Measurements from ENCODE around the gene PKP3.

PKP3 gene

DNA sequence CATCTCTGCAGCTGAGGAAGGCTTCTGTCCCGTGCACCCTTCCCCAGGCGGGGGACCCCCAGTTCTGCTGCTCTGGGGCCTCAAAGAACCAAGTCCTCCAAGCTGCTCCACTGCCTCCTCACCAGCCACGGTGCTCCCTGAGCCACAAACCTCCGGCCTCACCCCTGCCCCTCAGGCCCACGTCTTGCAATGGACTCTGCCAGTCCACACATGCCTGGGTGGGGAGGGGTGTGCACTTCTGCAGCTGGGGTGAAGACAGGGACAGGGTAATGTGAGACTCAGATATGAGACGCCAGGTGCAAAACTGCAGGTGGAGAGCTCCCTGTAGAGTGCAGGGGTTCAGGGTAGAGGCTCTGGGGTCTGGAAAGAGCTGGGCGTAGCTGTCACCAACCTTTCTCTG, 52.9 kb downstream of the PKP3 start:
- no peak for DNase-seq (ENCODE audit: low spot score)

DNA sequence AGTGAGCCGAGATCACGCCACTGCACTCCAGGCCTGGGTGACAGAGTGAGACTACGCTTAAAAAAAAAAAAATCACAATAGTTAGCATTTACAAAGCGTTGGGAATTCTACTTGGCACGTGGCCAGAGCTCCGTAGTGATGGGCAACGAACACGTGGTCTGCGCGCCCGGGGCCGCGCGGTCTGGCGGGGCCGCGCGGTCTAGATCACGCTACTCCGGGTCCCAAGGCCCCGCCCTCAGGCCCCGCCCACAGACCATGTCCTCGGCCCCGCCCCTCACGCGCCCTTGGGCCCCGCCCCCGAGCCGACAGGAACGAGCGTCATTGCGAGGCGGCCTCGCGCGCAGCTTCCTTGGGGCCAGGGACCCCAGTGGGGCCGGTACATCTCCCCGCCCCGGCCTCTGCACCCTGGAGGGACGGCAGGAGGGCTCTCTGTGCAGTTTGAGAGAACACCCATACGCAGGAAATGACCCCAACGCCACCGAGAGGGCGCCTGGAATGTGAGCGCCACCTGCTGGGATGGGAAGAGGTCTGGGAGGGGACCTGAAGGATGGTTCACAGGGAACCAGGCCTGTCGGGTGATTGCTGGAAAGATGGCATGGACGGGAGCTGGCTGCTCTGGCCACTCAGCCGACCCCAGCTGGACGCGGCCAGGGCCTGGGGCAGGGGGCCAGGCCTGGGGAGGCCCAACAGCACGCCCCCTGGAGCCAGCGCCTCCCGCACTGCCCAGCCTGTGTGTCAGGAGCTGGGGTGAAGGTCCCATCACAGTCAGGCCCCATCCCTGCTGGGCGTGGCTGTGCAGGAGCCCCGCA, 54.1 kb downstream of the PKP3 start:
- peak; percentile 91 for DNase-seq (ENCODE audit: low spot score)

DNA sequence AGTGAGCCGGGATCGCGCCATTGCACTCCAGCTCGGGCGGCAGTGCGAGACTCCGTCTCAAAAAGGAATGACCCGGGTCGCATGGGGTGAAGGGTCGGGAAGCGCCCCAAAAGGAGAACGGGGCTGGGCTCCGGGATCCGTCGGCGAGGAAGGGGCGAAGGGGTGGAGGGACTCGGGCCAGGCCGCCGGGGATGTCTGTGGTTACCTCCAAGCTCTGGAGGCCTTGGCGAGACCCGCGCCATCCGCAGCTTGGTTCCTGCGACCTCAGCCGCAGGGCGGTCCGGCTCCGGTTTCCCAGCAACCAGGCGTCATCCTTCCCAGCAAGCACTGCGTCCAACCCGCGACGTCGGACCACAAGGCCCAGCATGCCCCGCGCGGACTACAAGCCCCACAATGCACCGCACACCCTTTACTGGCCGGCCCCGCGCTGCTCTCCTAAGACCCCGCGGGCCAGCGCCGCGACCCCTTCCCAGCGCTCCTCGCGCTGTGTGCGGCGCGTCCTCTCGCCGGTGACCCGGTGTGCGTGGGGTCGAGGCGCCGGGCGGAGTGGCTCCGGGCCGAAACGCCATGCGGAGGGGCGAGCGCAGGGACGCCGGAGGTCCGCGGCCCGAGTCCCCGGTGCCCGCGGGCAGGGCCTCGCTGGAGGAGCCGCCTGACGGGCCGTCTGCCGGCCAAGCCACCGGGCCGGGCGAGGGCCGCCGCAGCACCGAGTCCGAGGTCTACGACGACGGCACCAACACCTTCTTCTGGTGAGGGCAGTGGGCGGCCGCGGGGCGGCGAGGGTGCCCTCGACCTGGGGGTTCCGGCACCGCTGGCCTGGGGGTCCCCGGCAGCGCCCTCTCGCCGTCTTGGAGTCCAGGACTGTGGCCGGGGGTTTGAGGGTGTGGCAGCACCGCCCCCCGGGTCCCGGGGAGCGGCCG, 56.1 kb downstream of the PKP3 start, which contains the start of gene PTDSS2:
TSS of gene PTDSS2 (plus strand) at position 391 of the 920 bp plus-strand sequence. CDS start at position 568, 177 bp downstream.
- peak; percentile 97 for DNase-seq (ENCODE audit: low spot score)

DNA sequence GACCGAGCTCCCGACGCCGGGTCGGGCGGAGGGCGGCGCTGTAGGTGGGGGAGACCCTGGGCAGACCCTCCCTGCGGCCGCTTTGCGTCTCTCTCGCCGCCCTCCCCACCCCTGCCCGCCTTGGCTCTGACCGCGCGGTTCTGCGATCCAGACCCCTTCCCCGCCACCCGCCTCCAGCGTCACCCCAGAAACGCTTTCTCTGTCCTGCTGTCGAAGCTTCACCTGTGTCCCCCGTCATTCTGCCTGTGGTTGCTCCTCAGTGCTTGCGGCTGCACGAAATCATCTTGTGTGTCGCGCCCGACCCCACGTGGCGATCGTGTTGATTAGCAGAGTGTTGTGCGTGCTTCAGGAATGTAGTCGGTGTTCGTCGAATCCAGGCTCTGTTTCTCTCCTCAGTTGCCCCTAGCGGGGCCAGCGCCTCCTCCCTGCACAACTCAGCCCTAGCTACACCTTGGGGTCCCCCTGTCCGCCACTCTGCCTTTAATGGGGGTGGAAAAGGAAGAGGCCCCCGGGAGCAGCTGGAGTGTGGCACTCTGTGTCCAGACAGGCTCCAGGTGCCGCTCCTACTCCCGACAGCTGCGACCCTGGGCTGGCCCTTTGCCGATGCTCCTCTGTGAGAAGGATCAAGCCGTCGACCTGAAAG, 56.9 kb downstream of the PKP3 start:
- DNase-seq (ENCODE audit: low spot score), result peak; percentile 83

DNA sequence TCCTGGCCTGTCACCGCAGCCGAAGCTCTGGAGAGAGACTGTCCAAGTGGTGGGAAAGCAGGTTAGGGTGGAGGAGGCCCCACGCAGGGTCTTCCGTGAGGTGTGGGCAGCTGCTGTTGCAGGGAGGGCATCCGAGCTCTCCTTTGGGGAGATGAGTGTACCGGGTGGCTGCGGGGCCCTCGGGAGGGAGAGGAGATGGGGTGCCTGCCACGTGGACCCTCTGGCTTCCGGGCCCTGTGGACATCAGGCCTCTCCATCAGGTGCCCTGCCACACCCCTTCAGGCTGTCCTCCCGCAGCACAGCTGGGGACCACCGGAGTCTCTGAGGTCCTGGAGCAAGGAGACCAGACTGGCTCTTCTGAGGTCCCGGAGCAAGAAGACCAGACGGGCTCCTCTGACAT, 57.7 kb downstream of the PKP3 start:
- DNase-seq (ENCODE audit: low spot score), result no peak

DNA sequence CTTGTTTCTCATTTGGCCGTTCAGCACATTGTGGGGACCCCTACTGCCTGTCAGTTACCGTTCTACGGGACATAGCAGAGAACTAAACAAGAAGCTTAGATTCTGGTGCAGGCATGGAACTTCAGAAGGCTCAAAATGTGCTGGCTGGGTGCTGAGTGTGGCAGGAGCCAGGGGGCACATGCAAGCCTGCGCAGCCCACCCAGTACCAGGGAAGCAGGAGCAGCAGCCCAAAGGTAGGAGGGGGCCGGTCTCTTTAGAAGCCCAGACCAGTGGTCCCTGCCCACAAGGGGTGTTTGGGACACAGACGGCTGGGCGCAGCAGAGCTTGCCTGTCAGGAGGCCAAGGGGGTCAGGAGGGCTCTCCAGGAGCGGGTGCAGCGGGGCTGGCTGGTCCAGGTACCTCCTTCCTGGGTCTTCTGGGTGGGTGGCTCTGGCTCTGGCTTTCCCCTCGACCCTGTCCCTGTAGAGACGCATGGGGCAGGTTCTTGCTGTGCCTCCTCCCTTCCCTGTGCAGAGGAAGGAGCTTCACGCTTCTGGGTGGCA, 58.3 kb downstream of the PKP3 start:
- DNase-seq (ENCODE audit: low spot score), result no peak

DNA sequence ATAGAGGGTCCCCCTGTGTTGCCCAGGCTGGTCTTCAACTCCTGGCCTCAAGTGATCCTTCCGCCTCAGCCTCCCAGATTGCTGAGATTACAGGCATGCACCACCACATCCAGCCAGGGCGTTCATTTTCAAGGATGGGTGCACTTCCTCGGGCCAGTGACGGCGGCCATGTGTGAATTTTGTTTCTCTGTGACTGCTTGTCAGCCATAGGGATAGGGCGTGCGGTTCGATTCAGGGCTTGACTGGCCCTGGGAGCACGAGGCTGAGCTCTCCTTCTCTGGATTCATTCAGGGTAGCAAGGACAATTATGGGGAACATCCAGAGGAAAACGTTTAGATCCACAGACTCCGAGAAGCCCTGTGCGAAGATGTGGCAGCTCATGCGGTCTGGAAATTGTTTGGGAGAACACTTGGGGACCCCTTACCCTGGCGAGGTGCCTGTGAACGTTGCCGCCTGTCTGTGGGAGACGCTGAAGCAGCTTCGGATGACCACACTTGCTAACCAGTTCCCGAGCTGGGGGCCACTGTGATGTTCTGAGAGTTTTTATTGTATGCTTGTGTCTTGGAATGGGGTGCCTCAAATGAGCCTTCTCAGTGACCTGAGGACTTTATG, 59.0 kb downstream of the PKP3 start:
- no peak for DNase-seq (ENCODE audit: low spot score)

DNA sequence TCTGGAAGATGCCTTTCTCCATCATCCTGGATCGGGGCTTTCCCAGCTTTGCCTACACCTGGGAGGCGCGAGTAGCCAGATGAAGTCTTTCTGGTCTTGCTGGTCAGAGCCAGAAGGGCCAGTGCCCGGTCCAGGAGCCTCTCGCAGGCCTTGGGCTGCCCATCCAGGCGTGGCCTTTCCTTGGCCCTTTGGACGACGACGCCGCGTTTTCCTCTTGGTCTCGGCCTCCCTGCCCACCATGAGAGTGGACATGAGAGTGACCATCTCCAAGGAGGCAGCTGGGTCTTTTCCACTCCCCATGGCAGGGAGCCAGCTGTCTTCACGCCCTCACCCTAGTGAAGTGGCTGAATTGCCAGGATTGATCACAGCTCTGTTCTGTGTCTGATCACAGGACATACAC, 59.6 kb downstream of the PKP3 start:
- DNase-seq (ENCODE audit: low spot score), result no peak

DNA sequence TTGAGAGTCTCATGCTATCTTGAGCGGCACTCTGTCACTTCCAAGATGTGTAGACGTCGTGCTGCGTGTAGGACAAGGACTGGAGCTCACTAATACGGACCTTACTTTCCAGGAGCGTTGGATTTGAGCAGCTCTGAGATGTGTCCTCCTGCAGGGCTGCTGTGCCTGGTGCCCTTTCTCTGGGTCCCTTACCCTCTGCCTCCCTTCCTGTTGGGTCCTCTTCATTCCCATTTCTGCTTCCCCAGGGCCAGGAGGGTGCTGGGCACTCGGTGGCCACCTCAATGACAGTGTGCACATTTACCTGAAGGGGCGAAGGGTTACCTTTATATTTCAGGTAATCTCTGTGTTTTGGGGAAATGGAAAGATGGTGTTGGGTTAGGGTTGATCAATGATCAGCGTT, 60.0 kb downstream of the PKP3 start:
- DNase-seq (ENCODE audit: low spot score), result no peak
